B cell (primary cell): ENCODE measurements around the gene WDR62.

Experiments used
- EZH2 ChIP-seq: IDR thresholded peaks from 2 replicates; pipeline ENCODE4 v1.6.1; 2012; ENCODE audit warnings: borderline replicate concordance, low read depth, mild to moderate bottlenecking, moderate library complexity, low read length; ENCODE audit not compliant: insufficient read depth, poor library complexity, severe bottlenecking
- TF ChIP-seq, protein P1 (sequence below): fragments of 200-600 bp; IDR thresholded peaks from one replicate; pipeline ENCODE4 v1.8.0; 2022; ENCODE audit warnings: antibody characterized with exemption, mild to moderate bottlenecking

DNA sequence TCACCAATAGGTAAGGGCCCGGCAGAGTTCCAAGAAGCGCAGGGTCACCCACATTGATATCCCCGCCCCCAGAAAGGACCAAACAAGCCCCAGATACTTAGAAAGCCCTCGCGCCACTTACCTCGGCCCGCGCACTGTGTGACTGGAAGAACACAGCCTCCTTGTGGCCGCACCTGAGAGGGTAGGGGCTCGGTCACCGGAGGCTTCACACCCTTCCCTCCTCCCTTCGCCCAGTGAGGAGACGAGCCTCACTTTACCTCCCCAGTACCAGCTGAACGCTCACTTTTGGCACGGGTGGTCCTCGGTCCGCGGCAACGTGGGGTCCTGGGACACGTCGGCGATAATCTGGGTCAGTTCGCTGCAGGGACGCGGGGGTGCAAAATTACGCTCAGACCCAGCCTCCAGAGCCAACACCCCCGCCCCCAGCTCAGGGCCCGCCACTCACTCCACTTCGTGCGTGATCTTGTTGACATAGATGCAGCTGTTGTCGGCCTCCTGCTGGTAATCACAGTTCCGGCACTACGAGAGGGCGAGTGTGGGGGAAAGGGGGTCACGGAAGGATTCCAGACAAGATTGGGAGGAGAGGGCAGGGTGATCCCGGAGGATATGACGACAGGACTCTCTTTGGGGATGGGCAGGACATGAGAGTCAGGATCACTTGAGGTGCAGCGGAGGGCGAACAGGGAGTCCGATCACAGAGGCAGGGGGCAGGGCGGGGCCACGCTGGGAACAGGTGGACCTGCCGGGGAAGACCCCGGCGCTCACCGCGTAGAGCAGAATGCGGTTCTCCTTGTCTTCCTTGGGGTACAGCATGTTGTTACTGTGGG, 59.4 kb downstream of the WDR62 start:
- TF ChIP-seq, protein P1, sequence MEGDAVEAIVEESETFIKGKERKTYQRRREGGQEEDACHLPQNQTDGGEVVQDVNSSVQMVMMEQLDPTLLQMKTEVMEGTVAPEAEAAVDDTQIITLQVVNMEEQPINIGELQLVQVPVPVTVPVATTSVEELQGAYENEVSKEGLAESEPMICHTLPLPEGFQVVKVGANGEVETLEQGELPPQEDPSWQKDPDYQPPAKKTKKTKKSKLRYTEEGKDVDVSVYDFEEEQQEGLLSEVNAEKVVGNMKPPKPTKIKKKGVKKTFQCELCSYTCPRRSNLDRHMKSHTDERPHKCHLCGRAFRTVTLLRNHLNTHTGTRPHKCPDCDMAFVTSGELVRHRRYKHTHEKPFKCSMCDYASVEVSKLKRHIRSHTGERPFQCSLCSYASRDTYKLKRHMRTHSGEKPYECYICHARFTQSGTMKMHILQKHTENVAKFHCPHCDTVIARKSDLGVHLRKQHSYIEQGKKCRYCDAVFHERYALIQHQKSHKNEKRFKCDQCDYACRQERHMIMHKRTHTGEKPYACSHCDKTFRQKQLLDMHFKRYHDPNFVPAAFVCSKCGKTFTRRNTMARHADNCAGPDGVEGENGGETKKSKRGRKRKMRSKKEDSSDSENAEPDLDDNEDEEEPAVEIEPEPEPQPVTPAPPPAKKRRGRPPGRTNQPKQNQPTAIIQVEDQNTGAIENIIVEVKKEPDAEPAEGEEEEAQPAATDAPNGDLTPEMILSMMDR, result no peak
- TF ChIP-seq EZH2, result no peak
